CD4-positive, CD25-positive, alpha-beta regulatory T cell (primary cell): ENCODE data around the gene TRIM41. TPM values are rescaled to one million over a fixed set of nuclear protein-coding genes. Genes with fewer than 3 reads are reported as not detected.

Experiments
- ATAC-seq, 2 donors: fragments of 150-1000 bp; cut with Tn5 transposase; one replicate each; pipeline ENCODE4 v1.10.0; 2021; ENCODE audit warnings: low read depth in 2 of 2, moderate number of reproducible peaks in 2 of 2, moderate library complexity in 1 of 2
- DNase-seq, 3 donors: peaks; one replicate each; pipeline versions ENCODE4 v3.0.0 to v3.0.0-alpha.2; 2012 to 2022; ENCODE audit warnings: mixed read lengths in 1 of 3
- H3K27ac ChIP-seq: one replicate; pipeline ENCODE4 v1.7.0; 2013; ENCODE audit warnings: mild to moderate bottlenecking, low read length; ENCODE audit not compliant: insufficient read depth, poor library complexity, severe bottlenecking
- H3K27me3 ChIP-seq: one replicate; pipeline ENCODE4 v1.7.0; 2013; ENCODE audit warnings: low read length; ENCODE audit not compliant: control insufficient read depth, insufficient read depth
- H3K36me3 ChIP-seq: one replicate; pipeline ENCODE4 v1.7.0; 2013; ENCODE audit warnings: mild to moderate bottlenecking, low read length, moderate library complexity; ENCODE audit not compliant: control insufficient read depth, insufficient read depth
- H3K4me1 ChIP-seq: 2 replicates; pipeline ENCODE4 v1.7.0; 2013; ENCODE audit warnings: mild to moderate bottlenecking, low read length; ENCODE audit not compliant: insufficient read depth, control insufficient read depth, poor library complexity, severe bottlenecking
- H3K4me3 ChIP-seq: one replicate; pipeline ENCODE4 v1.7.0; 2013; ENCODE audit warnings: low read depth, mild to moderate bottlenecking, low read length, moderate library complexity
- H3K9me3 ChIP-seq, 2 experiments: 1 replicate in 1 of 2; 2 replicates in 1 of 2; pipeline ENCODE4 v1.7.0; 2013; ENCODE audit warnings: low read length in 2 of 2, mild to moderate bottlenecking in 1 of 2, moderate library complexity in 1 of 2; ENCODE audit not compliant: control insufficient read depth in 2 of 2
- H3K27ac Mint-ChIP-seq, 3 donors: one replicate each; pipeline ENCODE4 v1.8.0; 2020 to 2022; ENCODE audit warnings: mild to moderate bottlenecking in 3 of 3, mixed read lengths in 3 of 3, moderate library complexity in 2 of 3
- H3K27me3 Mint-ChIP-seq: one replicate; pipeline ENCODE4 v1.8.0; 2022; ENCODE audit warnings: mild to moderate bottlenecking, mixed read lengths
- H3K36me3 Mint-ChIP-seq: one replicate; pipeline ENCODE4 v1.8.0; 2020; ENCODE audit warnings: mixed read lengths
- H3K4me1 Mint-ChIP-seq, 4 donors: one replicate each; pipeline ENCODE4 v1.8.0; 2020 to 2022; ENCODE audit warnings: mixed read lengths in 4 of 4, mild to moderate bottlenecking in 1 of 4
- H3K4me3 Mint-ChIP-seq, 4 donors: one replicate each; pipeline ENCODE4 v1.8.0; 2020 to 2022; ENCODE audit warnings: mild to moderate bottlenecking in 4 of 4, mixed read lengths in 4 of 4, moderate library complexity in 3 of 4
- H3K9me3 Mint-ChIP-seq, 7 donors: one replicate each; pipeline ENCODE4 v1.8.0; 2020 to 2022; ENCODE audit warnings: mixed read lengths in 7 of 7, mild to moderate bottlenecking in 3 of 7, moderate library complexity in 2 of 7
- polyA plus RNA-seq, 4 donors: library from polyadenylated mRNA; unstranded; fragments of 300-500 nt; fragmentation: Illumina TruSeq; gene quantifications; one replicate each; pipeline ENCODE4 v1.2.3, GENCODE V29; 2021
- total RNA-seq: library from RNA; stranded (reverse); gene quantifications from one replicate; pipeline ENCODE4 v1.2.3, GENCODE V29; 2022

The TRIM41 gene
- total and polyA plus RNA-seq, 5 donors from 2014 or later: 0.67 to 40.8 (median 1.0) TPM

GRCh38 chr5:181189962-181190710 lies 32.9 kb upstream of the TRIM41 start:
- DNase-seq (peak in 2 of 3 donors; percentile 28 to 59), ATAC-seq (no peak)
- peak overlapping the region; percentile 97 to 100 (median 99) for H3K4me3 Mint-ChIP-seq
- peaks cover 3 to 19% (median 6%) of the 10 kb centered on the region in 7 donors for H3K9me3 Mint-ChIP-seq
- peaks cover 54% of the 10 kb centered on the region for H3K27me3 Mint-ChIP-seq
- no peaks in the 10 kb centered on the region for H3K9me3 ChIP-seq
- H3K4me3 ChIP-seq: peak overlapping the region; percentile 87
- no peaks in the 10 kb centered on the region for H3K27me3 ChIP-seq
- peaks cover 27% of the 10 kb centered on the region for H3K4me1 ChIP-seq
- no peaks in the 10 kb centered on the region for H3K36me3 ChIP-seq
- peaks cover 20% of the 10 kb centered on the region for H3K36me3 Mint-ChIP-seq
- peaks cover 21 to 57% (median 39%) of the 10 kb centered on the region in 4 donors for H3K4me1 Mint-ChIP-seq
- peak overlapping the region; percentile 84 for H3K27ac ChIP-seq
- peak overlapping the region; percentile 97 to 100 (median 98) for H3K27ac Mint-ChIP-seq

GRCh38 chr5:181190711-181191525 lies 32.2 kb upstream of the TRIM41 start:
- peak overlapping the region; percentile 97 to 100 (median 98) for H3K27ac Mint-ChIP-seq
- ATAC-seq: peak; percentile 1 to 3
- Histone ChIP-seq H3K27me3 (no peaks in the 10 kb centered on the region), H3K27ac (peak overlapping the region; percentile 84), H3K36me3 (no peaks in the 10 kb centered on the region), H3K9me3 (no peaks in the 10 kb centered on the region), H3K4me3 (peak overlapping the region; percentile 87), H3K4me1 (peaks cover 27% of the 10 kb centered on the region)
- H3K27me3 Mint-ChIP-seq: peaks cover 48% of the 10 kb centered on the region
- H3K4me3 Mint-ChIP-seq: peak overlapping the region; percentile 97 to 100 (median 99)
- H3K36me3 Mint-ChIP-seq: peaks cover 20% of the 10 kb centered on the region
- DNase-seq: peak; percentile 42 to 65 (median 59)
- H3K9me3 Mint-ChIP-seq: peaks cover 3 to 19% (median 6%) of the 10 kb centered on the region in 7 donors
- peaks cover 20 to 55% (median 35%) of the 10 kb centered on the region in 4 donors for H3K4me1 Mint-ChIP-seq

GRCh38 chr5:181191526-181192336 lies 31.4 kb upstream of the TRIM41 start:
- Mint-ChIP-seq H3K27ac (peak overlapping the region; percentile 97 to 100 (median 98)), H3K4me1 (peaks cover 17 to 48% (median 29%) of the 10 kb centered on the region in 4 donors), H3K36me3 (peaks cover 20% of the 10 kb centered on the region), H3K4me3 (peak overlapping the region; percentile 97 to 100 (median 99)), H3K27me3 (peaks cover 45% of the 10 kb centered on the region), H3K9me3 (peaks cover 3 to 19% (median 6%) of the 10 kb centered on the region in 7 donors)
- H3K36me3 ChIP-seq: no peaks in the 10 kb centered on the region
- H3K4me1 ChIP-seq: peaks cover 27% of the 10 kb centered on the region
- peak overlapping the region; percentile 87 for H3K4me3 ChIP-seq
- ATAC-seq (peak; percentile 65 to 71), DNase-seq (peak; percentile 91 to 97 (median 95))
- H3K27me3 ChIP-seq: no peaks in the 10 kb centered on the region
- H3K9me3 ChIP-seq: no peaks in the 10 kb centered on the region
- peak overlapping the region; percentile 84 for H3K27ac ChIP-seq

- Mint-ChIP-seq H3K9me3 (peaks cover 1 to 19% (median 6%) of the 10 kb centered on the region in 7 donors), H3K4me1 (peaks cover 17 to 46% (median 27%) of the 10 kb centered on the region in 4 donors), H3K27me3 (peaks cover 42% of the 10 kb centered on the region), H3K36me3 (peaks cover 20% of the 10 kb centered on the region), H3K4me3 (peak overlapping the region; percentile 97 to 100 (median 99)), H3K27ac (peak overlapping the region; percentile 91 to 98 (median 97))
- no peak for ATAC-seq
- DNase-seq: no peak
- Histone ChIP-seq H3K27me3 (no peaks in the 10 kb centered on the region), H3K36me3 (no peaks in the 10 kb centered on the region), H3K4me1 (peaks cover 27% of the 10 kb centered on the region), H3K4me3 (peak overlapping the region; percentile 27), H3K9me3 (no peaks in the 10 kb centered on the region), H3K27ac (peak overlapping the region; percentile 84)
These were observed 30.6 kb upstream of the TRIM41 start for GRCh38 chr5:181192337-181193046.

- H3K4me3 ChIP-seq: no peak overlapping the region
- ATAC-seq (no peak), DNase-seq (no peak)
- peaks cover 27% of the 10 kb centered on the region for H3K4me1 ChIP-seq
- H3K27me3 ChIP-seq: no peaks in the 10 kb centered on the region
- Mint-ChIP-seq H3K27me3 (peaks cover 33% of the 10 kb centered on the region), H3K9me3 (peaks cover under 1 to 16% (median 1%) of the 10 kb centered on the region in 7 donors), H3K36me3 (peaks cover 16% of the 10 kb centered on the region), H3K4me1 (peaks cover 14 to 35% (median 19%) of the 10 kb centered on the region in 4 donors), H3K27ac (peak overlapping the region in 2 of 3 donors; percentile 69 to 97), H3K4me3 (peak overlapping the region; percentile 52 to 100 (median 74))
- H3K27ac ChIP-seq: no peak overlapping the region
- H3K36me3 ChIP-seq: no peaks in the 10 kb centered on the region
- H3K9me3 ChIP-seq: no peaks in the 10 kb centered on the region
These were observed 29.4 kb upstream of the TRIM41 start for GRCh38 chr5:181193656-181194055.

GRCh38 chr5:181194489-181195248 lies 28.4 kb upstream of the TRIM41 start:
- peaks cover 6 to 29% (median 14%) of the 10 kb centered on the region in 4 donors for H3K4me1 Mint-ChIP-seq
- peak overlapping the region in 1 of 4 donors; percentile 100 for H3K4me3 Mint-ChIP-seq
- H3K4me3 ChIP-seq: no peak overlapping the region
- ATAC-seq: no peak
- peaks cover 23% of the 10 kb centered on the region for H3K4me1 ChIP-seq
- peaks cover 12% of the 10 kb centered on the region for H3K36me3 Mint-ChIP-seq
- H3K27me3 ChIP-seq: no peaks in the 10 kb centered on the region
- H3K27ac ChIP-seq: no peak overlapping the region
- H3K9me3 ChIP-seq: no peaks in the 10 kb centered on the region
- H3K27me3 Mint-ChIP-seq: peaks cover 23% of the 10 kb centered on the region
- no peak for DNase-seq
- peaks cover 0 to 11% (median 0%) of the 10 kb centered on the region in 7 donors for H3K9me3 Mint-ChIP-seq
- H3K27ac Mint-ChIP-seq: no peak overlapping the region
- H3K36me3 ChIP-seq: no peaks in the 10 kb centered on the region
